ENCODE results near the gene DEDD.

The DEDD gene

GRCh38 chr1:161073474-161074121 is 58.9 kb downstream of the DEDD start:
- DNase-seq (ENCODE audit: low read depth in 2 of 2): no peak

GRCh38 chr1:161072751-161073449 is 59.6 kb downstream of the DEDD start:
- no peak for DNase-seq (ENCODE audit: low read depth in 2 of 2)

GRCh38 chr1:161071886-161072371 is 60.5 kb downstream of the DEDD start:
- no peak for DNase-seq (ENCODE audit: low read depth in 2 of 2)
